SKM-1 (cell line): Measurements from ENCODE around the gene RASSF9.

Source experiments
- DNase-seq: peaks from one replicate; lab custom pipeline; 2025; ENCODE audit not compliant: unreplicated experiment; lab: John Stamatoyannopoulos, UW

The RASSF9 gene

GRCh38 chr12:85836197-85837090 lies at the start of gene RASSF9:
Gene RASSF9, minus strand, starts transcription at chr12:85836409. Its CDS starts 208 bp downstream, at chr12:85836201.
- no peak for DNase-seq

- DNase-seq = no peak
Measured at GRCh38 chr12:85883763-85884162, 47.6 kb upstream of the RASSF9 start.

- DNase-seq = no peak
Measured at GRCh38 chr12:85877459-85877858, 41.2 kb upstream of the RASSF9 start.

- peak; percentile 8 for DNase-seq
Measured at GRCh38 chr12:85874031-85874461, 37.8 kb upstream of the RASSF9 start, which contains the start of gene NTS. Gene NTS, plus strand, starts transcription at chr12:85874295. Its CDS starts 109 bp downstream, at chr12:85874404.

GRCh38 chr12:85872497-85873091 lies 36.4 kb upstream of the RASSF9 start:
- peak; percentile 3 for DNase-seq

- DNase-seq = no peak
Measured at GRCh38 chr12:85866986-85867776, 31.0 kb upstream of the RASSF9 start.

GRCh38 chr12:85865890-85866289 lies 29.7 kb upstream of the RASSF9 start:
- DNase-seq = no peak

- DNase-seq = no peak
Measured at GRCh38 chr12:85856966-85857365, 20.8 kb upstream of the RASSF9 start.

GRCh38 chr12:85855305-85855704 lies 19.1 kb upstream of the RASSF9 start:
- no peak for DNase-seq

GRCh38 chr12:85849344-85849743 lies 13.1 kb upstream of the RASSF9 start:
- DNase-seq = no peak

GRCh38 chr12:85843606-85844310 lies 7.5 kb upstream of the RASSF9 start:
- DNase-seq = no peak

GRCh38 chr12:85835426-85836196 lies 598 bp downstream of the RASSF9 start:
- DNase-seq = no peak

GRCh38 chr12:85834378-85834777 lies 1.8 kb downstream of the RASSF9 start:
- DNase-seq = no peak

- no peak for DNase-seq
Measured at GRCh38 chr12:85833579-85833978, 2.6 kb downstream of the RASSF9 start.

GRCh38 chr12:85831327-85831990 lies 4.8 kb downstream of the RASSF9 start:
- DNase-seq = no peak

GRCh38 chr12:85829391-85829790 lies 6.8 kb downstream of the RASSF9 start:
- no peak for DNase-seq

GRCh38 chr12:85828576-85828975 lies 7.6 kb downstream of the RASSF9 start:
- no peak for DNase-seq

- no peak for DNase-seq
Measured at GRCh38 chr12:85825746-85826145, 10.5 kb downstream of the RASSF9 start.

- no peak for DNase-seq
Measured at GRCh38 chr12:85823436-85824180, 12.6 kb downstream of the RASSF9 start.
